GM20000 (cell line): ENCODE measurements around the gene TACC2.
"Not testable (repeated sequence)": the region's sequence is repeated elsewhere in the genome, so short reads cannot be mapped to it uniquely, and the experiment has no call there.

Experiments
- DNase-seq: peaks from one replicate; pipeline ENCODE4 v3.0.0; 2012; ENCODE audit warnings: low spot score
- TF ChIP-seq, protein P1 (sequence below): IDR thresholded peaks from 2 replicates; pipeline ENCODE4 v1.5.1; 2012; ENCODE audit warnings: mild to moderate bottlenecking, control low read depth; ENCODE audit errors: extremely low read depth, missing control alignments

The TACC2 gene

DNA sequence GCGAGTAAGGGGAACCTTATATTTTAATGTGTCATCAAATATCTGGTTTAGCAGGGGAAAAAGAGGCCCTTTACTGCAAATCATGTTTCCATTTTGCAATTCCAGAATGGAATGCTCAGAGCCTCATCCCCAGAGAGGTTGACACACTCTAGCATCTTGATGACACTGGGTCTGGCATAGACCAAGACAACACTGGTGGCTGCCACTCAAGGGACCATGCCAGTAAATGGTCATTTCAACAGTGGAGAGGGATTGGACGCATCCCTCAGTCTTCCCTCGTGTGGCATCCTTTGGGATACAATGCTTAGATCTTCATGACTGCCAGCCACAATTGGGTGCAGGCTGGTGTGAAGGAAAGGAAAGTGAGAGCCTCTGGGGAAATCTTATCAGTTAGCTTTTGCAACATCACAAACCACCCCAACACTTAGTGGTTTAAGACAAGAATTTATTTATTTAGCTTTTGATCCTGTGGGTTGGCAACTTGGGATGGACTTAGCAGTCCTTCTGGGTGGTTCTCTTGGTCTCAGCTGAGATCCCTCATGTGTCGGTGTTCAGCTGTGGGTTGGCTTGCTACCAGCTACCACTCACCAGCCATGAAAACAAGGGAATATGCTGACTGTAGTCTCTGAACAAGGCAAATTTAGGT, 21.6 kb downstream of the TACC2 start:
- DNase-seq = no peak
- TF ChIP-seq, protein P1, sequence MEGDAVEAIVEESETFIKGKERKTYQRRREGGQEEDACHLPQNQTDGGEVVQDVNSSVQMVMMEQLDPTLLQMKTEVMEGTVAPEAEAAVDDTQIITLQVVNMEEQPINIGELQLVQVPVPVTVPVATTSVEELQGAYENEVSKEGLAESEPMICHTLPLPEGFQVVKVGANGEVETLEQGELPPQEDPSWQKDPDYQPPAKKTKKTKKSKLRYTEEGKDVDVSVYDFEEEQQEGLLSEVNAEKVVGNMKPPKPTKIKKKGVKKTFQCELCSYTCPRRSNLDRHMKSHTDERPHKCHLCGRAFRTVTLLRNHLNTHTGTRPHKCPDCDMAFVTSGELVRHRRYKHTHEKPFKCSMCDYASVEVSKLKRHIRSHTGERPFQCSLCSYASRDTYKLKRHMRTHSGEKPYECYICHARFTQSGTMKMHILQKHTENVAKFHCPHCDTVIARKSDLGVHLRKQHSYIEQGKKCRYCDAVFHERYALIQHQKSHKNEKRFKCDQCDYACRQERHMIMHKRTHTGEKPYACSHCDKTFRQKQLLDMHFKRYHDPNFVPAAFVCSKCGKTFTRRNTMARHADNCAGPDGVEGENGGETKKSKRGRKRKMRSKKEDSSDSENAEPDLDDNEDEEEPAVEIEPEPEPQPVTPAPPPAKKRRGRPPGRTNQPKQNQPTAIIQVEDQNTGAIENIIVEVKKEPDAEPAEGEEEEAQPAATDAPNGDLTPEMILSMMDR = no peak

DNA sequence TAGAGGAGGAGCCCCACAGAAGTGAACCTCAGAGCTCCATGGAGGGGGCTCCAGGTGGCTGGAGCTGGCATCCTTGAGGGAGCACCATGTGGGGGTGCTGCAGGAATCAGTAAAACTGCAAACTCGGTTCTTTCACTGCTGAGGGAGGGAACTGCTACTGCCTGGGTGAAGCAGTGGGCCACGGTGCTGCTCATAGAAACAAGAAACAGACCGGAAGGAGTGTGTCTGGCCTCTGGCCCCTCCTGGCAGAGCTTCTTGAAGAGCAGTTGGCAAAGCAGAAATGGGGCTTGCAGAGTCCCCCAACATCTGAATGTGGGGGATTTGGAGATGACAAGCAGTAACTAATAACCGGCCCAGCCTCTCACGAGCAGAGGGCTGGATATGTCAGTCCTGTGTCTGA, 23.8 kb downstream of the TACC2 start:
- DNase-seq = no peak
- TF ChIP-seq, protein P1 = no peak

DNA sequence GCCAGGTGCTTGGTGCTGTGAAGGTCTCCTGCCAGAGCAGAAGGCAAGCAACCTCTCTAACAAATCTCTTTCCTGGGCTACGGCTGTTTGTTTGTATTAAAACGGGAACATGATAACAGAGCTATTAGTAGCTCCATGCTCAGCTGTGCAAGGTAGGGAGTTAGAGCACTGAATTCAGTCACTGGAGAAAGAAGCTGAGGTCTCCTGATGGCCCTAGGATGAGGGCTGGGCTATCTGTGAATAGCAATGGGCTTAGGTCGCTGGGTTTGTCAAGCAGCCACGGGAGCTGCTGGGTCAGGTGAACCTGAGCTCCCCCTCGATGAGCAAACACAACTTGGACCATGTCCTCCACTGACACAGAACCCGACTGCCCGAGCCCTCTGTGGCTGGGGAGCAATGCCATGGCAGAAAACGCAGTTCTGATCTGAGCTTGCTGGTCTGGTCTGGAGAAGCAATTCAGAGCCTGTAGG, 24.4 kb downstream of the TACC2 start:
- TF ChIP-seq, protein P1 = no peak
- DNase-seq = no peak

DNA sequence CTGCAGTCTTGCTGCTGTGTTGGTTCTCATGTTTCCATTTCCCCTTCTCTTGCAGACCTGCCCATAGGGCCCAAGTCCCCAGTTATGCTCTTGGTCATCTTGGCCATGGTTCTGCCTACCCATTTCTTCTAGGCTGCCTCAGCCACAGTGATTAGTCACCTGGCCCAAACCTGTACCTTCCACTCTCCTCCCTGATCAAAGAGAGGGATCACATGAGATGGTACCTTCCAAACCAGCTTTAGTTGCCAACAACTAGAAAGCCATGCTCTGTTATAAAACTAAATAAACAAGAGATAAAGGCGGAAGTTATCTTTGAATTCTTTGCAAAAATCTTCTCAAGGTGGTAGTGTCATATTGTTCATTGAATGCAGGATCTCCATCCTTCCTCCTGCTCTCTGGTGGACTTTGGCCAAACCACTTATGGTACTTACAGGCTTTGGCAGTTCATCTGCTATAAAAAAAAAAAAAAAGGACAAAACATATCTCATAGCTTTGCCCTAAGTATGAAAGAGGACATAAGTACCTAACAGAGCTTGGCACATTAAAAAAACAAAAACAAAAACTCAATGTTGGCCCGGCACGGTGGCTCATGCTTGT, 25.8 kb downstream of the TACC2 start:
- no peak for DNase-seq
- TF ChIP-seq, protein P1 = no peak

DNA sequence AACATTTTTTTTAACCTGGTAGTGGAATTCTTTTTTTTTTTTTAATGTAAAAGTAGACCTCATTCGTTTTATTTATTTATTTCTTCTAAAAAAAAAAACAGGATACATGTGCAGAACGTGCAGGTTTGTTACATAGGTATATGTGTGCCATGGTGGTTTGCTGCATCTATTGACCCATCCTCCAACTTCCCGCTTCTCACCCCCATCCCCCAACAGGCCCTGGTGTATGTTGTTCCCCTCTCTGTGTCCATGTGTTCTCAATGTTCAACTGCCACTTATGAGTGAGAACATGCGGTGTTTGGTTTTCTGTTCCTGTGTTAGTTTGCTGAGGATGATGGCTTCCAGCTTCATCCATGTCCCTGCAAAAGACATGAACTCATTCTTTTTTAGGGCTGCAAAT, 29.0 kb downstream of the TACC2 start:
- not testable (repeated sequence) for DNase-seq

DNA sequence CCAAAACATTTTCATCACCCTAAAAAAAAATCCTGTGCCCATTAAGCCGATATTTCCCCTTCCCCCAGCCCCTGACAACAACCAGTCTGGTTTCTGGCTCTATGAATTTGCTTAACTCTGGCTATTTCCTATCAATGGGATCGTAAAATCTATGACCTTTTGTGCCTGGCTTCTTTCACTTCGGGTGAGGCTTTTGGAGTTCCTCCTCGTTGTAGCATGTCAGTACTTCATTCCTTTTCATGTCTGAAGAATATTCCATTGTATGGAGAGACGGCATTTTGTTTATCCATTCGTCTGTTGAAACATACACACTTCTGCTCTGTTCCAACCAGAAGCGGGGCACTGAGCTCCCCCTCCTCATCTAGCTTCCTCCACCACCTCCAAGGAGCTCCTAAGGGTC, 29.5 kb downstream of the TACC2 start:
- TF ChIP-seq, protein P1 = no peak
- DNase-seq = no peak

DNA sequence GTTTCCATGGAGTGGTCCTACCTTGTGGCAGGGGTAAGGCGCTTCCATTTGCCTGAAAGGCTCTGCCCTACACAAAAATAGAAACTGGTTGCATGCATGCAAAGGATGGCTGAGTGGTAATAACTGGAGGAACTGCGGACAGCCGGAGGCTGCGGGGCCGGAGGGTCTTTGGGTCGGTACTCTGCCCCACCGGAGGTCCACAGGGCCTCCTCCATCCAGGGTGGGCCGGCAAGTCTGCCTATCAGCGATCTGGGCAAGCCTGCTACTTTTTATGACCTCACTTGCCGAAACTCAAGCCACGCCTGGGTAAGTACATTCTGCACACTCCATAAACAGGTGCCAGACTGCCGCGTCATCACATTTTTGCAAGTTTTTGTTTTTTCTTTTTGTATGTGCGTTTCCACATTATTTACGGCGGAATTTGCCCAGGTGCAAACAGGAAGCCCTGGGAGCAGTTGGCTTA, 30.0 kb downstream of the TACC2 start:
- TF ChIP-seq, protein P1 = no peak
- no peak for DNase-seq

DNA sequence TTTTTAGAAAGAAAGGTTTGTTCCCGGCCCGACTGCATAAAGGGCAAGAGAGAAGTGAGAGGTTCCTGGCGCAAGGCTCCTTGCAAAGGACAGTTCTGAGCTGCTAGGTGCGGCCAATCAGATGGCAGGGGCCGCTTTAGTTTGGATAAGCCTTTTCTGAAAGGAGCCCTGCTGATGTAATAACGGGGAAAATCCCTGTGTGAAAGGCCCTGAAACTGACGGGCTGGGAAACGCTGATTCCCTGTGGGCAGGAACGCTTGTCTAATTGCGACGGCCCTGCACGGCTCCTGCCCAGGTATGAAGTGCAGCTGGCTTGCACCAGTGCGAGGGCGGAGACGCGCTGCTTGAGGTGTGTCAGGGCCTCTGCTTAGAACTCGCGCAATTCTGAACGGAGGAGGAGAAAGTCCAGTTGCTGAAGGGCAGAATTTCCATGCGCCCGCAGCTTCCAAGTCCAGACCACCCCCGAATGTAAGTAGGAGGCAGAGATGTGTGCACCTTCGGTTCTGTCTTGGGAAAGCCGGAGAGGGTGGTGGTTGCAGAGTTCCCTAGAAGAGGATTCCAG, 30.5 kb downstream of the TACC2 start:
- TF ChIP-seq, protein P1 = no peak

More for the DNA sequence above, 30.5 kb downstream of the TACC2 start:
- DNase-seq = no peak
